Erythroblast (primary cell): ENCODE results near the gene ARHGEF37.

Experiments used
- GATA1 ChIP-seq: IDR thresholded peaks from 2 replicates; pipeline ENCODE4 v1.6.1; 2011; ENCODE audit warnings: low read depth, mild to moderate bottlenecking, control low read depth, low read length, moderate library complexity
- POLR2A ChIP-seq: IDR thresholded peaks from 2 replicates; pipeline ENCODE4 v1.6.1; 2011; ENCODE audit warnings: mild to moderate bottlenecking, low read length

- no peak for TF ChIP-seq POLR2A
- TF ChIP-seq GATA1 = no peak
These were observed 64.4 kb downstream of the ARHGEF37 start for GRCh38 chr5:149645725-149646124.
